ENCODE data around the gene CTNNA1. TPM values are rescaled to one million over a fixed set of nuclear protein-coding genes. Genes with fewer than 3 reads are reported as not detected.
"Not testable (repeated sequence)": the region's sequence is repeated elsewhere in the genome, so short reads cannot be mapped to it uniquely, and the experiment has no call there.

CTNNA1 gene
- total RNA-seq, 1 experiment from 2014 or later: 1.9 TPM

DNA sequence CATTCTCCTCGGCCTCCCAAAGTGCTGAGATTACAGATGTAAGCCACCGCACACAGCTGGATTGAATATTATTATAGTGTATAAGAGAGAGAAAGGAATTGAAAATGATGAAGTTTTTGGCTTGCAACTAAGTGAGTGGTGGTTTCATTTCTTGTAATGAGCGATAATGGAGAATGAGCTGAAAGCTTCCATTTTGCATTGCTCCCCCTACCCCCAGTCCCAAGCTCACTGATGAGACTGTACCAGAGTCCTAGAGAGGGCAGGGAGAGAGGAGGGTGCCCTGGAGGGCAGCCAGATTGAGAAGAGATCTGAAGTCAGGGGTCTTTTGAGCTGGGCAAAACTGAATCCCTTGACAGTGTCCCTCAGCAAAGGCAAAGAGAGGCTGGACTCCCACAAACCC is 38.5 kb upstream of the CTNNA1 start:
- H3K4me1 ChIP-seq (ENCODE audit: insufficient read depth, low read length): no peaks in the 10 kb centered on the region
- no peaks in the 10 kb centered on the region for H4K20me1 ChIP-seq (ENCODE audit: low read length)
- no peak overlapping the region for H3K4me2 ChIP-seq (ENCODE audit: low read length)
- ATAC-seq (no peak), DNase-seq (no peak)
- no peaks in the 10 kb centered on the region for H3K79me2 ChIP-seq (ENCODE audit: low read length)
- H3K4me3 ChIP-seq (ENCODE audit: low read length): no peak overlapping the region
- TF ChIP-seq, protein P1, sequence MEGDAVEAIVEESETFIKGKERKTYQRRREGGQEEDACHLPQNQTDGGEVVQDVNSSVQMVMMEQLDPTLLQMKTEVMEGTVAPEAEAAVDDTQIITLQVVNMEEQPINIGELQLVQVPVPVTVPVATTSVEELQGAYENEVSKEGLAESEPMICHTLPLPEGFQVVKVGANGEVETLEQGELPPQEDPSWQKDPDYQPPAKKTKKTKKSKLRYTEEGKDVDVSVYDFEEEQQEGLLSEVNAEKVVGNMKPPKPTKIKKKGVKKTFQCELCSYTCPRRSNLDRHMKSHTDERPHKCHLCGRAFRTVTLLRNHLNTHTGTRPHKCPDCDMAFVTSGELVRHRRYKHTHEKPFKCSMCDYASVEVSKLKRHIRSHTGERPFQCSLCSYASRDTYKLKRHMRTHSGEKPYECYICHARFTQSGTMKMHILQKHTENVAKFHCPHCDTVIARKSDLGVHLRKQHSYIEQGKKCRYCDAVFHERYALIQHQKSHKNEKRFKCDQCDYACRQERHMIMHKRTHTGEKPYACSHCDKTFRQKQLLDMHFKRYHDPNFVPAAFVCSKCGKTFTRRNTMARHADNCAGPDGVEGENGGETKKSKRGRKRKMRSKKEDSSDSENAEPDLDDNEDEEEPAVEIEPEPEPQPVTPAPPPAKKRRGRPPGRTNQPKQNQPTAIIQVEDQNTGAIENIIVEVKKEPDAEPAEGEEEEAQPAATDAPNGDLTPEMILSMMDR (conservative IDR thresholded peaks at IDR 0.05; ENCODE audit: low read depth, low read length): no peak
- no peak for TF ChIP-seq EZH2 (IDR thresholded peaks at IDR 0.05; ENCODE audit: low read length, unreplicated experiment)
- no peak for TF ChIP-seq EZH2phosphoT487 (IDR thresholded peaks at IDR 0.05; ENCODE audit: borderline replicate concordance, low read length)
- POLR2A ChIA-PET (ENCODE audit: unreplicated experiment): no interaction called here
- no peak overlapping the region for H3K27ac ChIP-seq (ENCODE audit: low read length)
- H3K9me2 ChIP-seq (replicated peaks; ENCODE audit: low read length): no peaks in the 10 kb centered on the region
- no peaks in the 10 kb centered on the region for H3K36me3 ChIP-seq (ENCODE audit: low read depth, low read length)
- H3F3A ChIP-seq (ENCODE audit: low read length, unreplicated experiment): no peaks in the 10 kb centered on the region
- no TSS peak for BruUV-seq (replicated peaks)
- no peak overlapping the region for H2AFZ ChIP-seq (ENCODE audit: low read length)
- H3K9ac ChIP-seq (ENCODE audit: low read length): no peak overlapping the region
- no peaks in the 10 kb centered on the region for H3K27me3 ChIP-seq (ENCODE audit: low read length)
- H3K9me3 ChIP-seq (ENCODE audit: low read length): no peaks in the 10 kb centered on the region
- CTCF ChIA-PET: no interaction called here
- intact Hi-C loops (cut with micrococcal nuclease): no loop called here

DNA sequence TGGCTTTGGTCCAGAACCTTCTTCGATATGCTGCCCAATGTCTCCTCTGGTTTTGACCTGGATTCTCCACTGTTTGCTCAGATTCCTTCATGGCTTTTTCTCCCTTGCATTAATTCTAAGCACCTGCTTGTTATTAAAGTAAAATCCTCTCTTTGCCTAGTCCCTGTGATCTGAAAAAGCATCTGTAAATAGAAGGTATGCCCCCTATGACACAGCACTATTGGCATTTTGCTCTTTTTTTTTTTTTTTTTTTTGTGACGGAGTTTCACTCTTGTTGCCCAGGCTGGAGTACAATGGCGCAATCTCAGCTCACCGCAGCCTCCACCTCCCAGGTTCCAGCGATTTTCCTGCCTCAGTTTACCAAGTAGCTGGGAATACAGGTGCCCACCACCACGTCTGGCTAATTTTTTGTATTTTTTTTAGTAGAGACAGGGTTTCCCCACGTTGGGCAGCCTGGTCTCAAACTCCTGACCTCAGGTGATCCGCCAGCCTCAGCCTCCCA is 37.2 kb upstream of the CTNNA1 start:
- H3K4me3 ChIP-seq (ENCODE audit: low read length); H3K4me1 ChIP-seq (ENCODE audit: insufficient read depth, low read length); H3F3A ChIP-seq (ENCODE audit: low read length, unreplicated experiment); H3K27me3 ChIP-seq (ENCODE audit: low read length); ATAC-seq; H3K9ac ChIP-seq (ENCODE audit: low read length); H3K36me3 ChIP-seq (ENCODE audit: low read depth, low read length); POLR2A ChIA-PET (ENCODE audit: unreplicated experiment); BruUV-seq (replicated peaks); CTCF ChIA-PET; H3K79me2 ChIP-seq (ENCODE audit: low read length); H2AFZ ChIP-seq (ENCODE audit: low read length); H3K4me2 ChIP-seq (ENCODE audit: low read length); H3K9me3 ChIP-seq (ENCODE audit: low read length); DNase-seq; H3K27ac ChIP-seq (ENCODE audit: low read length); H3K9me2 ChIP-seq (replicated peaks; ENCODE audit: low read length); intact Hi-C loops (cut with micrococcal nuclease); H4K20me1 ChIP-seq (ENCODE audit: low read length): not testable (repeated sequence)

DNA sequence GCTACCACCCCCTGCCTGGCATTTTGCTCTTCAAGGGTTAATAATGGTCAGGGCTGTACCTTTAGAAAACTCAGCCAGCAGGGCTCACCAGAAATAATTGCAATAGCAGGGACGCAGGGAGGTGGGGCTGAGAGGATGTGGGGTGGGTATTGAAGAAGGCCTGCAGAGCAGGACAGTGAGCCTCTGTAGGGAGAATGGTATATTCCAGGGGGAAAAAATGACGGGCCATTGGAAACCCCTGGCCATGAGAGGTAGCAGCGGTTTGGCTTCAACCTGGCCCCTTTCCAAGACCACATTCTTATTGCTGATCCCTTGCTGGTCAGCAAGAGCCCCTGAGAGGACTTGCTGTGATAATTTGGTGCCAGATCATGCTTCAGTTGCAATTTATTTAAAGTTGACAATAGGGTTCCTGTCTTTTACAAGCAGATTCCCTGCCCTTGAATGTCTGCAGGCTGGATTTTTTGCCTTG is 36.7 kb upstream of the CTNNA1 start:
- DNase-seq: peak; percentile 8
- no peak overlapping the region for H3K4me3 ChIP-seq (ENCODE audit: low read length)
- no TSS peak for BruUV-seq (replicated peaks)
- intact Hi-C loops (cut with micrococcal nuclease): no loop called here
- H3K36me3 ChIP-seq (ENCODE audit: low read depth, low read length): no peaks in the 10 kb centered on the region
- no peaks in the 10 kb centered on the region for H3F3A ChIP-seq (ENCODE audit: low read length, unreplicated experiment)
- ATAC-seq: no peak; the same call in 1 of the 2 replicates
- ChIA-PET CTCF (no interaction called here), POLR2A (ENCODE audit: unreplicated experiment) (no interaction called here)
- TF ChIP-seq EZH2phosphoT487 (IDR thresholded peaks at IDR 0.05; ENCODE audit: borderline replicate concordance, low read length) (no peak), EZH2 (IDR thresholded peaks at IDR 0.05; ENCODE audit: low read length, unreplicated experiment) (no peak)
- TF ChIP-seq, protein P1 (conservative IDR thresholded peaks at IDR 0.05; ENCODE audit: low read depth, low read length): no peak
- H3K27me3 ChIP-seq (ENCODE audit: low read length): no peaks in the 10 kb centered on the region
- no peaks in the 10 kb centered on the region for H3K9me2 ChIP-seq (replicated peaks; ENCODE audit: low read length)
- no peak overlapping the region for H3K9ac ChIP-seq (ENCODE audit: low read length)
- no peaks in the 10 kb centered on the region for H3K4me1 ChIP-seq (ENCODE audit: insufficient read depth, low read length)
- H4K20me1 ChIP-seq (ENCODE audit: low read length): no peaks in the 10 kb centered on the region
- H3K79me2 ChIP-seq (ENCODE audit: low read length): no peaks in the 10 kb centered on the region
- no peak overlapping the region for H3K4me2 ChIP-seq (ENCODE audit: low read length)
- H3K27ac ChIP-seq (ENCODE audit: low read length): no peak overlapping the region
- H3K9me3 ChIP-seq (ENCODE audit: low read length): no peaks in the 10 kb centered on the region
- no peak overlapping the region for H2AFZ ChIP-seq (ENCODE audit: low read length)

All from PC-3 (cell line).